NT2/D1 (cell line): ENCODE data around the gene PLD4.
"Not testable (repeated sequence)": the region's sequence is repeated elsewhere in the genome, so short reads cannot be mapped to it uniquely, and the experiment has no call there.

Experiments
- DNase-seq: peaks from one replicate; pipeline ENCODE4 v3.0.0-alpha.2; 2011; ENCODE audit warnings: low read depth, low spot score
- H3K27me3 ChIP-seq: 2 replicates; pipeline ENCODE4 v1.6.0; 2011; ENCODE audit warnings: mild to moderate bottlenecking; ENCODE audit not compliant: insufficient read length, insufficient read depth
- H3K36me3 ChIP-seq: 2 replicates; pipeline ENCODE4 v1.6.1; 2011; ENCODE audit warnings: mild to moderate bottlenecking, low read length, mixed read lengths; ENCODE audit not compliant: insufficient read depth, insufficient read length
- H3K4me1 ChIP-seq: 2 replicates; pipeline ENCODE4 v1.5.1; 2011; ENCODE audit not compliant: insufficient read depth, insufficient read length
- H3K4me3 ChIP-seq: 2 replicates; pipeline ENCODE4 v1.5.1; 2011; ENCODE audit warnings: low read depth; ENCODE audit not compliant: insufficient read length
- H3K9ac ChIP-seq: 2 replicates; pipeline ENCODE4 v1.6.0; 2011; ENCODE audit warnings: low read depth; ENCODE audit not compliant: insufficient read length
- H3K9me3 ChIP-seq: 2 replicates; pipeline ENCODE4 v1.5.1; 2011; ENCODE audit warnings: mild to moderate bottlenecking, low read length; ENCODE audit not compliant: insufficient read depth
- SUZ12 ChIP-seq: IDR thresholded peaks from 2 replicates; pipeline ENCODE4 v1.6.1; 2011; ENCODE audit not compliant: insufficient read length, insufficient read depth; ENCODE audit errors: extremely low read depth
- YY1 ChIP-seq: IDR thresholded peaks from 2 replicates; pipeline ENCODE4 v1.6.1; 2011; ENCODE audit not compliant: insufficient read length, insufficient read depth
- ZNF274 ChIP-seq: IDR thresholded peaks from 2 replicates; pipeline ENCODE4 v1.6.1; 2011; ENCODE audit warnings: mild to moderate bottlenecking, low read depth, low read length

The PLD4 gene

DNA sequence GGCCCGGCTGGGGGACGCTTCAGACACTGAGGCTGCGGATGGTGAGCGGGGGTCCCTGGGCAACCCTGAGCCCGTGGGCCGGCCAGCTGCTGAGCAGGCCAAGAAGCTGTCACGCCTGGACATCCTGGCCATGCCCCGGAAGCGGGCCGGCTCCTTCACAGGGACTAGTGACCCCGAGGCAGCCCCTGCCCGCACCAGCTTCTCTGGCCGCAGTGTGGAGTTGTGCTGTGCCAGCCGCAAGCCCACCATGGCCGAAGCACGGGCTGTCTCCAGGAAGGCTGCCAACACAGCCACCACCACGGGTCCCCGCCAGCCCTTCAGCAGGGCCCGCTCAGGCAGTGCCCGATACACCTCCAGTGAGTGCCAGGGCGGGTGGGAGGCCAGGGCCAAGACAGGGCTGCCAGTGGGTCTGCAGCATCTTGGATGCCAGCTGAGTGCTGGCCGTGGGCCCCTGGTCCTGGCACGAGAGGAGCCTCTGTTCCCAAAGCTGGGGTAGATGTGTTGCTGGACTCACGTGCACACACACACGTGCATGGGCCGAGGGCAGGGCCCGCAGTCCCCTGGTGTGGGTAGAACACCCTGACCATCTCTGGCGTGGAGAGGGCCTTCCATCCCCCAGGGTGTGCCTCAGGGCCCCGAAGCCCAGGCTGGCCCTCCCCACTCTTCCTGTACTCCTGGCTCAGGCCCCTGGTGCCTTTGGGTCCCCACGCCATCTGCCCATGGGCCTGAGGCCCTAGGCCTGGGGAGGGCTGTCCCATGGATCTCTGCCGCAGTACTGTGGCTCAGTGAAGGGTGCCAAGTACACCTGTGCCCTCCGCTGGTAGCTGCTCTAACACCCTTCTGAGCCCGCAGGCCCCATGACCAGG is 36.8 kb upstream of the PLD4 start:
- no peaks in the 10 kb centered on the region for H3K27me3 ChIP-seq
- H3K9me3 ChIP-seq, result no peaks in the 10 kb centered on the region
- DNase-seq, result no peak
- no peak for TF ChIP-seq YY1
- no peak for TF ChIP-seq ZNF274
- no peak for TF ChIP-seq SUZ12
- peaks cover 41% of the 10 kb centered on the region for H3K36me3 ChIP-seq
- peaks cover under 1% of the 10 kb centered on the region for H3K4me1 ChIP-seq
- no peak overlapping the region for H3K9ac ChIP-seq
- H3K4me3 ChIP-seq, result no peak overlapping the region

DNA sequence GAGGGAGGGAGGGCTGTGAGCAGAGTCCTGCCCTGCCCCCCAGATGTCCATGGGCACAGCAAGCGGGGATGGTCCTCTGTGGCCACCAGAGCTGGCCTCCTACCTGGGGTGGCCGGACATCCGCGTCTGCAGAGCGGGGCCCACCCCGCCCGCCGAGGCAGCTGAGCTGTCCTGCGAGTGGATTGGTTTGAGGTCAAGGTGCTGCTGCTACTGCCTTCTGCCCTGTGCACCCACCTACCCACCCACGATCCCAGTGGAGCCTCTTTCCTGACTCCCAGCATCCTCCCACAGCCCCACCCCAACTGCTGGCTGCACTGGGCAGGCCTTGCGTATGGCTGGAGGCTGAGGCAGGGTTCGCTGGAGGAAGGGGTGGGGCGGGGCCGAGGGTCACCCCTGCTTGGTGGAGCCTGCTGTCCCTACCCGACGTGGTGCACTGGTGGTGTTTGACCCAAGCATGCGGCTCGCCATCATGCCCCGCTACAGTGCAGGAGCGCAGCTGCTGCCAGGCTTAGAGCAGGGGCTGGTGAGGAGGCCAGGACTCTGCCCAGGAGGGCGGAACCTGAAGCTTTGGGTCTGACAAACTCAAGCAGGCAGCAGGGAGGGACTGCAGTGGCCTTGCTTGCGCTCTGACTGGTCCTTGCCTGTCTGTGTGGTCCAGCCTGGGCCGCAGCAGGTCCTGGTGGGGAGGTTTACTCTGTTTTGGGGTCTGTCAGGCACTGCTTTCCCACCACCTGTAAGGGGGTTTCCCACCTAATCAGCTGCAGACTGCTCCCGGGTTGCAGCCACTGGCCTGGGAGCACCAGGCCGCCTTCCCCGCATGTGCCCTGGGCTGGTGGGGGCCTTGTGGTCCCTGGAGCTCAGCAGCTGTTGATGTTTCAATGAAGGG is 35.9 kb upstream of the PLD4 start:
- Histone ChIP-seq H3K36me3 (peaks cover 38% of the 10 kb centered on the region), H3K27me3 (no peaks in the 10 kb centered on the region), H3K4me3 (no peak overlapping the region), H3K9ac (no peak overlapping the region), H3K4me1 (no peaks in the 10 kb centered on the region), H3K9me3 (no peaks in the 10 kb centered on the region)
- DNase-seq, result no peak
- no peak for TF ChIP-seq SUZ12
- TF ChIP-seq ZNF274, result no peak
- TF ChIP-seq YY1, result no peak

DNA sequence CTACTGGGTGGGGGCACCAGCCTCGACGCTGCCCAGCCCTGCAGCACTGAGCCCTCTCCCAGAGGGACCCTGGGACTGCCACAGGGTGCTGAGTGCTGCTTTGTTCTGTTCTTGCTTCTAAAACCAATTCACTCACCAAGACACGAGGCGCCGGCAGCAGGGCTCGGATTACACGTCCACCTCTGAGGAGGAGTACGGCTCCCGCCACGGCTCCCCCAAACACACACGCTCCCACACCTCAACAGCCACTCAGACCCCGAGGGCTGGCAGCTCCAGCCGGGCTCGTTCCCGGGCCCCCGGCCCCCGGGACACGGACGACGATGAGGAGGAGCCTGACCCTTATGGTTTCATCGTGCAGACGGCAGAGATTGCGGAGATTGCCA is 35.3 kb upstream of the PLD4 start:
- no peaks in the 10 kb centered on the region for H3K9me3 ChIP-seq
- TF ChIP-seq SUZ12 (no peak), ZNF274 (no peak), YY1 (no peak)
- H3K27me3 ChIP-seq, result no peaks in the 10 kb centered on the region
- H3K4me1 ChIP-seq, result no peaks in the 10 kb centered on the region
- no peak overlapping the region for H3K9ac ChIP-seq
- H3K4me3 ChIP-seq, result no peak overlapping the region
- DNase-seq, result no peak
- peaks cover 41% of the 10 kb centered on the region for H3K36me3 ChIP-seq

DNA sequence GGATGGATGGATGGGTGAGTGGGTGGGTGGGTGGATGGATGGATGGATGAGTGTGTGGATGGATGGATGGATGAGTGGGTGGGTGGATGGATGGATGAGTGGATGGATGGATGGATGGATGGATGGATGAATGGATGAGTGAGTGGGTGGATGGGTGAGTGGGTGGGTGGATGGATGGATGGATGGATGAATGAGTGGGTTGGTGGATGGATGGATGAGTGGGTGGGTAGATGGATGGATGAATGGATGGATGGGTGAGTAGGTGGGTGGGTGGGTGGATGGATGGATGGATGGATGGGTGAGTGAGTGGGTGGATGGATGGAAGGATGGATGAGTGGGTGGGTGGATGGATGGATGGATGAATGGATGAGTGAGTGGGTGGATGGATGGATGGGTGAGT is 34.4 kb upstream of the PLD4 start:
- not testable (repeated sequence) for DNase-seq, H3K9me3 ChIP-seq, H3K4me3 ChIP-seq, H3K27me3 ChIP-seq, H3K9ac ChIP-seq, H3K4me1 ChIP-seq
- peaks cover 42% of the 10 kb centered on the region for H3K36me3 ChIP-seq

GRCh38 chr14:104891121-104891551 is 33.5 kb upstream of the PLD4 start:
- no peak overlapping the region for H3K9ac ChIP-seq
- H3K4me1 ChIP-seq, result no peaks in the 10 kb centered on the region
- H3K27me3 ChIP-seq, result no peaks in the 10 kb centered on the region
- no peak overlapping the region for H3K4me3 ChIP-seq
- TF ChIP-seq SUZ12, result no peak
- TF ChIP-seq ZNF274, result no peak
- no peak for TF ChIP-seq YY1
- no peaks in the 10 kb centered on the region for H3K9me3 ChIP-seq
- no peak for DNase-seq
- H3K36me3 ChIP-seq, result peaks cover 34% of the 10 kb centered on the region

DNA sequence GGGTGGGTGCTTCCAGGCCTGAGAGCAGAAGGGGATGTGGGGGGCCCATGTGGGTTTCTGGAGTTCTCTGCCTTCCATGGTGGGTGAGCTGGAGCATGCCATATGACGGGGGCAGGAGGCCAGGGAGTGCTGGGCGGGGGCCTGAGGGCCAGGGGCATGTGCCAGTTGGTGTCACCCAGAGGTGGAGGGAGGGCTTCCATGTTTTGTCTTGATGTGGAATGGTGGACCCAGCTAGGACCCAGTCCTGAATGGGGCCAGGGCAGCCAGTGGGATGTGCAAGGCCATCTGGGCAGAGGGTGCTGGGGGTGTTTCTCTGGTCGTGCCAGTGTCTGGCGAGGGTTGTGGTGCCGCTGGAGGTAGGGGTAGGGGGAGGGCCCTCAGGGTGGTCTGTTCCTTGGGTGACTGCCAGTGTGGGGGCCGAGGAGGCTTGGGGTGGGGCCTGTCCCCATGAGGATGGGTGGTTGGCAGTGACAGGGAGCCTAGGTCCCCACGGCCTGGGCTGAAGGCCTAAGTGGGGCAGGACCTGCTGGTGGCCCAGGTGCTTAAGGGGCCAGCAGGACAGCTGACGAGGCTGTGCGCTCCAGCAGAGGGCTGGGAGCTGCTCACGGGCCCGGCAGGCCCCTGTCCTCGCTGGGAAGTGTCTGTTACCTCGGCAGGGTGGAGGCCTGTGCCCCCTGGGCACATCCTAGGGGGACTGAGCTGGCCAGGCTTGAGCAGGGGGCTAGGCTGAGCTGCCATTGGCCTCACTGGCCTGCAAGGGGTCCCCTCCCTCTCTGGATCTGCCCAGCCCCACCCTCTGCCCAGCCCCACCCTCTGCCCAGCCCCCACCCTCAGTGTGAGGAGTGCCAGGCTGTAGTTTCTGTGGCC is 32.8 kb upstream of the PLD4 start:
- no peaks in the 10 kb centered on the region for H3K27me3 ChIP-seq
- no peaks in the 10 kb centered on the region for H3K4me1 ChIP-seq
- no peak overlapping the region for H3K9ac ChIP-seq
- H3K36me3 ChIP-seq, result peaks cover 26% of the 10 kb centered on the region
- no peaks in the 10 kb centered on the region for H3K9me3 ChIP-seq
- no peak for DNase-seq
- no peak overlapping the region for H3K4me3 ChIP-seq
- TF ChIP-seq ZNF274, result no peak
- TF ChIP-seq YY1, result no peak
- TF ChIP-seq SUZ12, result no peak
